Measurements from ENCODE around the gene DLX4. TPM values are rescaled to one million over a fixed set of nuclear protein-coding genes. Genes with fewer than 3 reads are reported as not detected.

Gene DLX4
- under 0.01 TPM for total RNA-seq

DNA sequence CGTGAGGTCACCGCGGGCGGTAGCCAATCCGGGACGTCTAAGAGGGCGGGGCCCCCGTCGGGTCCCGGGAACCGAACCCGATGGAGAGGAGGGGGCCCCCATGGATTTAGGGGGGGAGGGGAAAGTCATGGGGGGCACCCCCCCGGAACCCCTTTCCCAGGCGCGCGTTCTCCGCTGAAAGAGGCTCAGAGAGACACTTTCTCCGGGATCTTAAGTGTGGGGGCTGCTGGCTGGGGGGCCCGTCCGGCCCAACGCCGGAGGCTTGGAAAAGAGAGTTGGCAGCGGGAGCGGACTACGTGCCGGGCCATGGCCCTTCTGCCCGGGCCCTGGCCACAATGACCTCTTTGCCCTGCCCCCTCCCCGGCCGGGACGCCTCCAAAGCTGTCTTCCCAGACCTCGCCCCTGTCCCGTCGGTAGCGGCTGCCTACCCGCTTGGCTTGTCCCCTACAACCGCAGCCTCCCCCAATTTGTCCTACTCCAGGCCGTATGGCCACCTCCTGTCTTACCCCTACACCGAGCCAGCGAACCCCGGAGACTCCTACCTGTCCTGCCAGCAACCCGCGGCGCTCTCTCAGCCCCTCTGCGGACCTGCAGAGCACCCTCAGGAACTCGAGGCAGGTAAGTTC is at the start of gene DLX4:
Gene DLX4 (plus strand): TSS at position 57 of the 626 bp plus-strand sequence. CDS start 279 bp downstream, at position 336.
- no peak for DNase-seq (ENCODE audit: low read depth in 2 of 3, low spot score in 2 of 3)

DNA sequence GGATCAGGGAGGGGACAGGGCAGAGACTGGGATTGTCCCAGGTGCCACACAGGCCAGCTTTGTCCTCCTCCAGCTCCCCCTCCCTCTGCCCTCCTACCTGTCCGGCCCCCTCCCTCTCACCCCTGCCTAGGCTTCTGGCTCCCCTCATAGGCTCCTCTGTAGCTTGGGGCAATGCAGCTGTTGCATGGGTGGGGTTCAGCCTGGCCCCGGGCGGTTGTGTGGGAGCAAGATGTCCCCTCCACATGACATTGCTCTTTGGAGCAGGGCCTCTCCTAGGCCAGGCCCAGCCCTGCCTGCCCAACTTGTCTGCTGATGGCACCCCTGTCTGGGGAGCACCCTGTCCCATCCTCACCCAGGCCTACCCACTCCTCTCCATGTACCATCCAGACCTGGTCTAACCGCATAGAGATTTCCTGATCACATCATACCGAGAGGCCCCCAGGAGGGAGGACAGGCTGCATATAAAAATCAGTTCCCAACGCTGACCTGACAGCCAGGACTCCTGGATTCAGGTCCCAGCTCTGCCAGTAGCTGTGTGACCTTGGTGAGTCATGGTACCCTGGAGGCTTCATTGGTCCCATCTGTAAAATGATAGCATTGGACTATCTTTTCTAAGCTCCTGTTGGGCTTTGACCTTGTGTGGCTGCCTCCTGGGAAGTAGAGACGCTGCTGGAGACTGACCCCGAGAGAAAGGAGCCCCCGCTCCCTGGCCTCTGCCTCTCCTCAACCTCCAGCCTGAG is 48.8 kb upstream of the DLX4 start:
- no peak for DNase-seq (ENCODE audit: low read depth in 2 of 3, low spot score in 2 of 3)

- DNase-seq (ENCODE audit: low read depth in 2 of 3, low spot score in 2 of 3): no peak
Observed at GRCh38 chr17:49922095-49922494, 46.9 kb upstream of the DLX4 start.

- DNase-seq (ENCODE audit: low read depth in 2 of 3, low spot score in 2 of 3): no peak
Observed at GRCh38 chr17:49924116-49924515, 44.9 kb upstream of the DLX4 start.

DNA sequence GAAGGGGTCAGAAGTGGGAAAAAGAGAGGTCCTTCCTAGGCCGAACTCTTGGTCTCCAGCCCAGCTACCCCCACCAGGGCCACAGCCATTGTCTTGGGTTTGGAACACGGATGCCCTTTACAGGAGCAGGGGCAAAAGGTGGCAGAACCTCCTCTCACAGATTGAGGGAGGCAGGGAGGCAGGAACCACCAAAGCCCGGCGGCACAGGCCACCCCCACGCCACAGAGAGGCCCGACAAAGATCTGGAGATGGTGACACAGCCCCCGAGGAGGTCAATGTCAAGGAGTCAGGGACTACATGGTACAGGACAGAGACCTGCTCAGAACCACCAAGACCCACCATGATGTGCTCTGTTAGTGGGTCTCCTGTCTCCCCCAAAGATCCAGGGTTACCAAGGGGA is 44.4 kb upstream of the DLX4 start:
- no peak for DNase-seq (ENCODE audit: low read depth in 2 of 3, low spot score in 2 of 3)

DNA sequence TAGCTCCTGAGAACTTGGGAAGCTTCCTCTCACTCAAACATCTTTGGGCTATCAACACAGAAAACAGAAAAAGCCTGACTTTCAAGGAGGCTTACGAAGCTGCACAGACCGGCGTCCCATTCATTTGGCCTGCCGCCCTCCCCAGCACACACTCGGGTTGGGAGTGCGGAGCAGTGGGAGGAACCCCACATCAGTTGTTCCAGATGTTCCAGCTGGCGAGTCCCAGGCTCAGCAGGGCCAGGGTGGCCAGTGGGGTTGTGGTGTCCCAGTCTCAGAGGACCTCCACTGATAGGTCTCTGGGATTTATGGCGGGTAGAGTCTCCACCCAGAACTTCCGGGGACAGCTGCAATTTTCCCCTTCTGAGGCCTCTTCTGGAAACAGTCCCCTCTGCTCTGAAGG is 43.1 kb upstream of the DLX4 start:
- DNase-seq (ENCODE audit: low read depth in 2 of 3, low spot score in 2 of 3): no peak

GRCh38 chr17:49926886-49927285 is 42.1 kb upstream of the DLX4 start:
- no peak for DNase-seq (ENCODE audit: low read depth in 2 of 3, low spot score in 2 of 3)

DNA sequence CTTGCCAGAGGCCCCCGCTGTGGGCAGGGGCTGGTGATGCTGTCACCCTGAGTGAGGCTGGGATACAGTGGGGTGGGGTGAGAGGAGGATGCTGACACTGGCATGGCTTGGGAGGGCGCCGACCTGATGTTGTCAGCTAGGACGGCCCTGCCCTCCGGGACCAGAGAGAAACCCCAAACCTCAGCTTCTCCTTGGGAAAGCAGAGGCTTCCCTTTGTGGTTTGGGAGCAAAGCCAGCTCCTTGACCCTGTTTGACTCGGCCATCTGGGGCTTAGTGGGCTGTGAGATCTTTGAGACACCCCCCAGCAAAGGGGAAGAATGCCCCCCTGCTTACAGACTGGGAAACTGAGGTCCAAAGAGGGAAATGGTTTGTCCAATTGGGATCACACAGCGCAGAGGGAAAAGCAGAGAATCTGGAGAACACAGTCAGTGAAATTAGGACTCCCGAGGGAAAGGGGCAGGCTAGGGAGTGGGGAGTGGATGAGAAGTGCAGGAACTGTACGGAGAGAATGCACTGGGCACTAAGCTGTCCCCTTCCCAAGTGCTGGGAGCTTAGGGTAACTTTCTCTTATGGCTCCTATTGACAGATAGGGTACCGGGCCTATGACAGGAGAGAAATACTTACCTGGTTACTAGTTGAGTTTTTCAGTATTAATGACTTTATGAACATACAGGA is 40.7 kb upstream of the DLX4 start:
- no peak for DNase-seq (ENCODE audit: low read depth in 2 of 3, low spot score in 2 of 3)

DNA sequence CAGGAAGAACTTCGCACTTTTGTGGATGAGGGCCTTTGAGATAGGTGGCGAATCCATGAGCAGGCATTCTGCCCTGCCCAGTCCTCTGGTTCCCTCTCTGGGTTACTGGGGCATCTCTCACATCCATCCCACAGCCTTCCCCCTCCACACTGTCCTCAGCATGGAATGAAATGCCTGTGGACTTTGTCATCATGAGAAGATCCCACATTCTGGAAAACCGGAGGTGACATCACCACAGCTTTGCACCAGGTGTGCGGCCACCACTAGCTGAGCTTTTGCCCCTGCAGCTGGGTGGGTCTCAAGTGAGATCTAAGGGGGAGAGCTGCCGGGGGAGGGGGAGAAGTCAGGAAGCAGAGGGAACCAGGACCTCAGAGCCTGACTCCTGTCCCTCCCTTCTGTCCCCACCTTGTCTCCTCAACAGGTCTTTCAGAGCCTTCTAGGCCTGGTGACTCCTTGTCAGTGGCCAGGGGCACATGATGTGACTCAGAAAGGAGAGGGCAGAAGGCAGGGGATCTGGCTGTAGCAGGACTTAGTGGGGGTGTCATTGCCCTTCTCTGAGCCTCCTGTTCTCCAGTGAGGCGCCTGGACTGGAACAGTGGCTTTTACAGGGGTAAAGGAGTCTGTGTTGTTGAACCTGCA is 40.0 kb upstream of the DLX4 start:
- DNase-seq (ENCODE audit: low read depth in 2 of 3, low spot score in 2 of 3): no peak

DNA sequence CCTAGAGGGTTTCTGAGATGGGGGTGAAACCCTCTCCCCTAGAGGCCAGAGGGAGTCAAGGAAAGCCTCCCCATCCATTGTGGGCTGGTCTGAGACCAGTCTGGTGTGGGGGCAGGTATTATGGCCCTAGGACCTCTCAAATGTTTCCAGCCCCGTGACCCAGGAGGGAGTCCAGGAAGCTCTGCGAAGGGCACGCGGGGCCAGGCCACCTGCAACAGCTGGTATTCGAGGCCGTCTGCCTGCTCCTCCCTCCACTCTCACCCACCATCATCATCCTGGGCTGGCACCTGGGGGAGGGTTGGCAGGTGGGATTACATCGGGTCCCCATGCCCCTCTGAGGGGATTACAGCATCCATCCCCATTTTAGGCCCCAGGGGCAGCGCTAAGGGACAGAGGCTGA is 38.1 kb upstream of the DLX4 start:
- no peak for DNase-seq (ENCODE audit: low read depth in 2 of 3, low spot score in 2 of 3)

GRCh38 chr17:49931416-49932137 is 37.4 kb upstream of the DLX4 start:
- DNase-seq (ENCODE audit: low read depth in 2 of 3, low spot score in 2 of 3): peak in 1 of 3 donors; percentile 40

- DNase-seq (ENCODE audit: low read depth in 2 of 3, low spot score in 2 of 3): no peak
Observed at GRCh38 chr17:49932138-49932723, 36.8 kb upstream of the DLX4 start.

DNA sequence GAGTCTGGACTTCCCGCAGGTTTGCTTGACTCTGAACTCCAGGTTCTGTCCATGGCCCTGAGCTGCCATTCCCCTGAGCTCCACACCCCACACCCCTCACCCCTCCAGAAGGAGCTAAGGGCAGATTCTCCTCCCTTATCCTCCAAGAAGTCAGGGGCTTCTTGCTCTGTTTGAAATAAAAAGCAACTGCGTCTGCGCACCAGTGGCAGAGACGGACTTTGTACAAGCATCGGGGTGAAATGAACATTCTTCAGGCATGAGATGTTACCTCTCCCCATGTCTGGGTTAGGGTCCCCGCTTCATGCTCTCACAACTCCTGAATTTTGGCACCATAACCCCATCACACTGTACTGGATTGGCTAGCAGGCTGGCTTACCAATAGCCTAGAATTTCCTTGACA is 36.1 kb upstream of the DLX4 start:
- DNase-seq (ENCODE audit: low read depth in 2 of 3, low spot score in 2 of 3): no peak

GRCh38 chr17:49935526-49936210 is 33.3 kb upstream of the DLX4 start:
- no peak for DNase-seq (ENCODE audit: low read depth in 2 of 3, low spot score in 2 of 3)

- no peak for DNase-seq (ENCODE audit: low read depth in 2 of 3, low spot score in 2 of 3)
Observed at GRCh38 chr17:49936386-49936785, 32.6 kb upstream of the DLX4 start.

- peak in 2 of 3 donors; percentile 11 to 45 for DNase-seq (ENCODE audit: low read depth in 2 of 3, low spot score in 2 of 3)
Observed at GRCh38 chr17:49939318-49939717, 29.7 kb upstream of the DLX4 start.

DNA sequence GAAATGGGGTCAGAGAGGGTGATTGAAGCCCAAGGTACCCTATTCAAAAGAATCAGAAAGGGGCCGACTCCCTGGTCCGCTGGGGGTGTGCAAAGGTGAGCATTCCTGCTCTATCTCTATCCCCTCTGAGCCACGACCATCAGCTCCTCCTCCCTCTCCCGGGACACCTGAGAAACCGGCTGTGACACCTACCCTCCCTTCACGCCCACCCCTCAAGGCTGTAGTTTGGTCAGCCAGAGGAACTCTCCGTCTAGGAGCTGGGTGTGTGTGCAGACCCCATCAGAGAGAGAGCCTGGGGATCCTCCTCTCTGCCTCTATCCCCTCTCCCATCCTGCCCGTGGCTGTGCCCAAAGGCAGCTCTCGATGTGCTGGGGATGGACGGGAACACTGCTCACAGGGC is 27.6 kb upstream of the DLX4 start:
- no peak for DNase-seq (ENCODE audit: low read depth in 2 of 3, low spot score in 2 of 3)

GRCh38 chr17:49942947-49943346 is 26.0 kb upstream of the DLX4 start:
- DNase-seq (ENCODE audit: low read depth in 2 of 3, low spot score in 2 of 3): no peak

DNA sequence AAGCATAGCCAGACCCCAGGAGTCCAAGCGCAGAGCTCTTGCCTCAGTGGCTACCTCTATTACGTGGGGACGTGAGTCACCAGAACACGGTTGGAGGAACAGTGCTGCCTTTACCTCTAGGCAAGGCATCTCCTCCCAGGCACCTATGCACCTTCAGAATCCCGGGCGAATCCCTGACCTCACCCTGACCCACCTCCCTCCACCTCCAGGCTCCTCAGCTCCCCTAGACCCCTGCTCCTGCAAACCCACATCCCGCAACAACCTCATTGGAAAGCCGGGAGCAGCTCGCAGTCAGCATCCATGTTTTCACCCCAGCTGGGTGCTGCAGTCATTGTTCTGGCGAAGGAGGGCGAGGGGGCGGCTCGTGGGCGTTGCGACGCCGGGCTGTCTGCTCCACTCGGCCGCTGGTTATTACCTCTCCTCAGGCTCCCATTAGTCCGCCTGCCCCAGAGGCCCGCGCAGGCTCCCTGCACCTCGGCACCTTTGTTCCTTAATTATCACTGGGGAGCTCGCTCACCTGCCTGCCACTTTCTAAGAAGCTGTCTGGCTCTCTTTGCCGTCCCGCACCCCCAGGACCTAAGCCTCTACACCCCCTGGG is 24.6 kb upstream of the DLX4 start:
- DNase-seq (ENCODE audit: low read depth in 2 of 3, low spot score in 2 of 3): no peak
